Measurements from ENCODE around the gene NOL8.

DNA sequence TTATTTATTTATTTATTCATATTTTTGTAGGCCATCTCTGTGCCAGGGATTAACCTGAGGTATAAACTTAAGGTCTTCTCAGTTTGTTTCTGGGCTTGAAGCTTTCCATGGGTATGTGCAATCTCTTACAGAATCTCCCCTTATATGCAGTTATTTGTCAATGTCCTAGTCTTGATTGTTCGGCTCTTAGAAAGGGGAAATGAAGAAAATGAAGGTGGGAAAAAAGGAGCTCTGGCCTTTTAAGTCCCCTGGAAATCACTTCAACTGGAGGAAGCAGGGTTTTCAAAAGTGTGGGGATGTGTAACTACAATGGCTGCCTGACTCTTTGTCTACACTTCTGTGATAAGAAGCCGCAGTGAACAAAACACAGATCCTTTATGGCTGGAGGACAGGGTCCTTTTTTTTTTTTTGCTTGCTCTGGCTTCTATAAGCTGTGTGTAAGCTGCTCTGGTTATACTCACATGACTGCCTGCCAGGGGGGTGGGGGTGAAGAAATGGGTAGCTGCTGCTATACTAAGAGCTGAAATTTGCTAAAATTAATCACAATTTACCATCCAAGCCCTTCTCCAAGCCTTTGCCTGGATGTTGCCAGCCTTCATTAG is 34.3 kb upstream of the NOL8 start:
- TF ChIP-seq, protein P1, sequence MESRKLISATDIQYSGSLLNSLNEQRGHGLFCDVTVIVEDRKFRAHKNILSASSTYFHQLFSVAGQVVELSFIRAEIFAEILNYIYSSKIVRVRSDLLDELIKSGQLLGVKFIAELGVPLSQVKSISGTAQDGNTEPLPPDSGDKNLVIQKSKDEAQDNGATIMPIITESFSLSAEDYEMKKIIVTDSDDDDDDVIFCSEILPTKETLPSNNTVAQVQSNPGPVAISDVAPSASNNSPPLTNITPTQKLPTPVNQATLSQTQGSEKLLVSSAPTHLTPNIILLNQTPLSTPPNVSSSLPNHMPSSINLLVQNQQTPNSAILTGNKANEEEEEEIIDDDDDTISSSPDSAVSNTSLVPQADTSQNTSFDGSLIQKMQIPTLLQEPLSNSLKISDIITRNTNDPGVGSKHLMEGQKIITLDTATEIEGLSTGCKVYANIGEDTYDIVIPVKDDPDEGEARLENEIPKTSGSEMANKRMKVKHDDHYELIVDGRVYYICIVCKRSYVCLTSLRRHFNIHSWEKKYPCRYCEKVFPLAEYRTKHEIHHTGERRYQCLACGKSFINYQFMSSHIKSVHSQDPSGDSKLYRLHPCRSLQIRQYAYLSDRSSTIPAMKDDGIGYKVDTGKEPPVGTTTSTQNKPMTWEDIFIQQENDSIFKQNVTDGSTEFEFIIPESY (IDR thresholded peaks at IDR 0.05): no peak
- TF ChIP-seq REST (IDR thresholded peaks at IDR 0.05) (no peak), RAD21 (IDR thresholded peaks at IDR 0.05) (no peak), RXRA (IDR thresholded peaks at IDR 0.05) (no peak), YY1 (IDR thresholded peaks at IDR 0.05) (no peak), HNF4A (conservative IDR thresholded peaks at IDR 0.05) (no peak), EGR1 (IDR thresholded peaks at IDR 0.05; ENCODE audit: low read depth in 2 of 2) (no peak), JUND (IDR thresholded peaks at IDR 0.05) (no peak)
- TF ChIP-seq, protein P2, sequence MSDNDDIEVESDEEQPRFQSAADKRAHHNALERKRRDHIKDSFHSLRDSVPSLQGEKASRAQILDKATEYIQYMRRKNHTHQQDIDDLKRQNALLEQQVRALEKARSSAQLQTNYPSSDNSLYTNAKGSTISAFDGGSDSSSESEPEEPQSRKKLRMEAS (IDR thresholded peaks at IDR 0.05): no peak
- TF ChIP-seq, protein P3, sequence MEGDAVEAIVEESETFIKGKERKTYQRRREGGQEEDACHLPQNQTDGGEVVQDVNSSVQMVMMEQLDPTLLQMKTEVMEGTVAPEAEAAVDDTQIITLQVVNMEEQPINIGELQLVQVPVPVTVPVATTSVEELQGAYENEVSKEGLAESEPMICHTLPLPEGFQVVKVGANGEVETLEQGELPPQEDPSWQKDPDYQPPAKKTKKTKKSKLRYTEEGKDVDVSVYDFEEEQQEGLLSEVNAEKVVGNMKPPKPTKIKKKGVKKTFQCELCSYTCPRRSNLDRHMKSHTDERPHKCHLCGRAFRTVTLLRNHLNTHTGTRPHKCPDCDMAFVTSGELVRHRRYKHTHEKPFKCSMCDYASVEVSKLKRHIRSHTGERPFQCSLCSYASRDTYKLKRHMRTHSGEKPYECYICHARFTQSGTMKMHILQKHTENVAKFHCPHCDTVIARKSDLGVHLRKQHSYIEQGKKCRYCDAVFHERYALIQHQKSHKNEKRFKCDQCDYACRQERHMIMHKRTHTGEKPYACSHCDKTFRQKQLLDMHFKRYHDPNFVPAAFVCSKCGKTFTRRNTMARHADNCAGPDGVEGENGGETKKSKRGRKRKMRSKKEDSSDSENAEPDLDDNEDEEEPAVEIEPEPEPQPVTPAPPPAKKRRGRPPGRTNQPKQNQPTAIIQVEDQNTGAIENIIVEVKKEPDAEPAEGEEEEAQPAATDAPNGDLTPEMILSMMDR (IDR thresholded peaks at IDR 0.05; ENCODE audit: low read depth, low read length, missing input control): no peak

Data from liver (tissue), 3 donors.